HepG2 (cell line): ENCODE data around the gene GPR179. TPM values are rescaled to one million over a fixed set of nuclear protein-coding genes. Genes with fewer than 3 reads are reported as not detected.

ENCODE experiments used
- ATAC-seq: fragments of 200-7000 bp; cut with Tn5 transposase; 3 replicates; pipeline ENCODE4 v1.9.1; 2020; ENCODE audit warnings: mild to moderate bottlenecking, moderate library complexity
- BruUV-seq: library from RNA; stranded (reverse); fragments of 400-500 nt; replicated peaks from 2 replicates; lab custom pipeline; 2021; lab: Mats Ljungman, UMichigan
- CTCF ChIA-PET: fragments of 300-600 bp; formaldehyde crosslinking; extraction: SDS; loops from one replicate; lab custom pipeline; 2021; ENCODE audit warnings: low total read pairs, inconsistent platforms, low intra/inter-chr PET ratio; lab: Yijun Ruan, JAX
- POLR2A ChIA-PET: fragments of 350-600 bp; sonication (Branson Sonifier 250); formaldehyde crosslinking; loops from one replicate; lab custom pipeline; 2020; ENCODE audit warnings: antibody characterized with exemption, inconsistent platforms; lab: Yijun Ruan, JAX
- DNase-seq: peaks from one replicate; pipeline ENCODE4 v3.0.0-alpha.2; 2015; ENCODE audit warnings: low spot score
- FAIRE-seq: peaks from 3 replicates; lab custom pipeline; 2011; peaks lifted over from hg19 to GRCh38; lab: Jason Lieb, UNC
- H2AFZ ChIP-seq: one replicate; pipeline ENCODE4 v1.6.1; 2011; ENCODE audit warnings: low read length, inconsistent platforms
- H3K27ac ChIP-seq: fragments of 300-600 bp; 3 replicates; pipeline ENCODE4 v1.8.0; 2011; ENCODE audit warnings: mixed run types, mild to moderate bottlenecking, mixed read lengths, low read length, inconsistent platforms; ENCODE audit not compliant: insufficient read depth; ENCODE audit errors: extremely low read length
- H3K27me3 ChIP-seq, 2 experiments: fragments of 200-600 bp in 1 of 2; 2 replicates in 1 of 2; 3 replicates in 1 of 2; pipeline versions ENCODE4 v1.6.0 to v1.8.0; 2011; ENCODE audit warnings: low read length in 2 of 2, mild to moderate bottlenecking in 2 of 2, moderate library complexity in 2 of 2, inconsistent platforms in 1 of 2; ENCODE audit not compliant: insufficient read depth in 2 of 2, control insufficient read depth in 1 of 2
- H3K36me3 ChIP-seq, 2 experiments: fragments of 200-600 bp in 1 of 2; replicated peaks in 1 of 2; 2 replicates in 1 of 2; 3 replicates in 1 of 2; pipeline versions ENCODE4 v1.5.1 to v1.8.0; 2011; ENCODE audit warnings: low read length in 2 of 2, inconsistent platforms in 1 of 2; ENCODE audit not compliant: insufficient read depth in 2 of 2, control insufficient read depth in 1 of 2
- H3K4me1 ChIP-seq: 2 replicates; pipeline ENCODE4 v1.5.1; 2012; ENCODE audit warnings: low read length, inconsistent platforms; ENCODE audit not compliant: insufficient read depth
- H3K4me2 ChIP-seq: 2 replicates; pipeline ENCODE4 v1.6.0; 2011; ENCODE audit warnings: low read depth, low read length, inconsistent platforms
- H3K4me3 ChIP-seq, 3 experiments: fragments of 200-600 bp in 1 of 3; sonication (generic), shearing (Covaris generic) in 1 of 3; replicated peaks in 1 of 3; 2 replicates each; pipeline ENCODE4 v1.5.1; 2011 to 2016; ENCODE audit warnings: low read length in 3 of 3, inconsistent platforms in 2 of 3, low read depth in 2 of 3, mild to moderate bottlenecking in 2 of 3, control low read depth in 1 of 3, mixed read lengths in 1 of 3; ENCODE audit not compliant: insufficient read depth in 1 of 3
- H3K79me2 ChIP-seq: one replicate; pipeline ENCODE4 v1.6.1; 2011; ENCODE audit warnings: low read length, inconsistent platforms; ENCODE audit not compliant: insufficient read depth
- H3K9ac ChIP-seq: 2 replicates; pipeline ENCODE4 v1.6.0; 2011; ENCODE audit warnings: mild to moderate bottlenecking, low read depth, low read length, inconsistent platforms; ENCODE audit not compliant: insufficient read depth
- H3K9me3 ChIP-seq: 2 replicates; pipeline ENCODE4 v1.5.1; 2012; ENCODE audit warnings: mild to moderate bottlenecking, low read length
- H4K20me1 ChIP-seq: 2 replicates; pipeline ENCODE4 v1.6.0; 2011; ENCODE audit warnings: inconsistent platforms, mild to moderate bottlenecking, low read length, moderate library complexity; ENCODE audit not compliant: insufficient read depth
- ARID2 ChIP-seq: sonication (generic); formaldehyde crosslinking; IDR thresholded peaks from 2 replicates; pipeline ENCODE4 v1.8.1; 2022; ENCODE audit warnings: mild to moderate bottlenecking, missing genetic modification reagents, borderline replicate concordance
- BRF2 ChIP-seq: sonication (generic); formaldehyde crosslinking; IDR thresholded peaks from 2 replicates; pipeline ENCODE4 v1.8.1; 2022; ENCODE audit warnings: mild to moderate bottlenecking, missing genetic modification reagents
- CBX1 ChIP-seq: IDR thresholded peaks from one replicate; pipeline ENCODE4 v1.6.1; 2016; ENCODE audit warnings: antibody characterized with exemption, low read depth
- CHD2 ChIP-seq: IDR thresholded peaks from 2 replicates; pipeline ENCODE4 v1.6.1; 2011; ENCODE audit warnings: low read depth, low read length, improper control_type of control experiment
- CREM ChIP-seq, 2 experiments: sonication (generic) in 1 of 2; formaldehyde crosslinking in 1 of 2; IDR thresholded peaks; 2 replicates each; pipeline versions ENCODE4 v1.4.0 to v1.6.1; 2016 to 2020; ENCODE audit warnings: antibody characterized with exemption in 1 of 2, mild to moderate bottlenecking in 1 of 2, missing genetic modification reagents in 1 of 2
- E2F1 ChIP-seq: sonication (generic); formaldehyde crosslinking; IDR thresholded peaks from 2 replicates; pipeline ENCODE4 v1.5.0; 2020; ENCODE audit warnings: missing genetic modification reagents
- E2F2 ChIP-seq: sonication (generic); formaldehyde crosslinking; IDR thresholded peaks from 2 replicates; pipeline ENCODE4 v1.4.0; 2020; ENCODE audit warnings: missing genetic modification reagents, borderline replicate concordance
- FOSL2 ChIP-seq: sonication (generic); formaldehyde crosslinking; IDR thresholded peaks from 2 replicates; pipeline ENCODE4 v1.4.0; 2020; ENCODE audit warnings: missing genetic modification reagents
- HCFC1 ChIP-seq: fragments of 150-350 bp; IDR thresholded peaks from 2 replicates; pipeline ENCODE4 v1.6.1; 2014; ENCODE audit warnings: low read depth, low read length
- KMT2A ChIP-seq: sonication (generic); formaldehyde crosslinking; IDR thresholded peaks from 2 replicates; pipeline ENCODE4 v1.4.0; 2020; ENCODE audit warnings: missing genetic modification reagents
- MLXIP ChIP-seq: sonication (generic); formaldehyde crosslinking; IDR thresholded peaks from 2 replicates; pipeline ENCODE4 v1.9.0; 2021; ENCODE audit warnings: missing genetic modification reagents, borderline replicate concordance
- NCOA2 ChIP-seq: sonication (generic); formaldehyde crosslinking; IDR thresholded peaks from 2 replicates; pipeline ENCODE4 v1.8.0; 2022; ENCODE audit warnings: inconsistent platforms
- SNAPC2 ChIP-seq: sonication (generic); formaldehyde crosslinking; IDR thresholded peaks from 2 replicates; pipeline ENCODE4 v1.8.1; 2022; ENCODE audit warnings: mild to moderate bottlenecking, missing genetic modification reagents
- THRA ChIP-seq: sonication (generic); formaldehyde crosslinking; IDR thresholded peaks from 2 replicates; pipeline ENCODE4 v1.4.0; 2020; ENCODE audit warnings: missing genetic modification reagents, borderline replicate concordance
- ZEB1 ChIP-seq: IDR thresholded peaks from 2 replicates; pipeline ENCODE4 v1.6.1; 2012; ENCODE audit warnings: mild to moderate bottlenecking, low read depth, inconsistent platforms; ENCODE audit not compliant: insufficient replicate concordance
- ZNF256 ChIP-seq: sonication (generic); formaldehyde crosslinking; conservative IDR thresholded peaks from 2 replicates; pipeline ENCODE4 v1.4.0; 2020; ENCODE audit warnings: missing genetic modification reagents
- ZNF777 ChIP-seq: sonication (generic); formaldehyde crosslinking; IDR thresholded peaks from 2 replicates; pipeline ENCODE4 v1.4.0; 2020; ENCODE audit warnings: missing genetic modification reagents
- ZSCAN21 ChIP-seq: sonication (generic); formaldehyde crosslinking; IDR thresholded peaks from 2 replicates; pipeline ENCODE4 v1.8.0; 2022; ENCODE audit warnings: mild to moderate bottlenecking, missing genetic modification reagents, moderate library complexity, borderline replicate concordance
- WGBS: methylation state at CpG from one replicate; pipeline ENCODE4 v1.1.6; 2017; ENCODE audit warnings: low lambda C conversion rate; 5-methylcytosine and 5-hydroxymethylcytosine counted together
- in situ Hi-C: cut with HindIII; loops from 2 replicates; pipeline ENCODE4 v1.10.0; 2017; ENCODE audit warnings: low pct_unique_long_range_greater_than_20kb; ENCODE audit not compliant: extremely low pct_ligation_motif_present
- intact Hi-C: fragments of 100-400 bp; cut with micrococcal nuclease; formaldehyde crosslinking; loops from one replicate; pipeline ENCODE4 v1.10.0; 2022; ENCODE audit not compliant: unreplicated experiment
- polyA plus RNA-seq, 8 experiments: library from polyadenylated mRNA; depleted of rRNA in 3 of 8; stranded (reverse) in 7 of 8; unstranded in 1 of 8; fragments of >200 nt; fragmentation: Illumina TruSeq in 4 of 8; extraction: Trizol in 4 of 8; gene quantifications; 2 replicates each; pipeline versions ENCODE4 v1.2.1 to v1.2.3, GENCODE V29; 2011 to 2016; ENCODE audit warnings: low read depth in 4 of 8, missing spikeins in 1 of 8, mixed read lengths in 1 of 8; ENCODE audit not compliant: insufficient read depth in 1 of 8
- total RNA-seq, 5 experiments: library from RNA; depleted of rRNA; stranded (reverse); fragments of >200 nt; fragmentation: Illumina TruSeq; extraction: Trizol; gene quantifications; 2 replicates each; pipeline ENCODE4 v1.2.3, GENCODE V29; 2016; ENCODE audit warnings: low read depth in 1 of 5

Gene GPR179
- total and polyA plus RNA-seq, 2 of the 13 experiments (the other 11 are each of a cell fraction or from before 2014, with no cell fraction given): 0.03 TPM; not detected in 1

GRCh38 chr17:38338053-38338452, 5.7 kb downstream of the GPR179 start:
- Histone ChIP-seq H3K4me3 (no peak overlapping the region), H3K9ac (no peak overlapping the region), H3K9me3 (no peaks in the 10 kb centered on the region), H3K36me3 (no peaks in the 10 kb centered on the region), H3K79me2 (no peaks in the 10 kb centered on the region), H3K4me1 (peaks cover 6% of the 10 kb centered on the region; the same call in 1 of the 2 replicates), H3K4me2 (no peak overlapping the region), H2AFZ (no peak overlapping the region), H3K27ac (no peak overlapping the region), H3K27me3 (peaks cover 13 to 55% of the 10 kb centered on the region in 2 experiments; a peak in 4 of 5 replicates), H4K20me1 (no peaks in the 10 kb centered on the region)
- ChIA-PET POLR2A (interaction anchor here (1.1 to 1.5 kb wide), 2 partner anchors 11 to 77 kb away, joined by 3 to 5 read pairs; no protein-coding TSS in a partner anchor), CTCF (no interaction called here)
- FAIRE-seq (no peak), DNase-seq (no peak), ATAC-seq (no peak)
- no TSS peak for BruUV-seq
- intact Hi-C loops: no loop called here
- in situ Hi-C loops: loop anchor here (5.0 kb wide), 1 partner anchor 154 kb away; no protein-coding TSS in a partner anchor
- WGBS: 3% methylated on average over 4 of the region's 5 CpGs
- TF ChIP-seq E2F2 (CRISPR knock-in tag): no peak
- no peak for TF ChIP-seq ZEB1
- no peak for TF ChIP-seq MLXIP (CRISPR knock-in tag)
- TF ChIP-seq CHD2: no peak
- no peak for TF ChIP-seq SNAPC2
- TF ChIP-seq HCFC1: no peak
- TF ChIP-seq NCOA2 (CRISPR knock-in tag): no peak
- TF ChIP-seq CREM (IDR thresholded peaks at IDR 0.05): no peak
- TF ChIP-seq CREM (CRISPR knock-in tag; IDR thresholded peaks at IDR 0.05): no peak
- no peak for TF ChIP-seq BRF2 (CRISPR knock-in tag)
- TF ChIP-seq KMT2A (CRISPR knock-in tag): no peak
- no peak for TF ChIP-seq FOSL2 (CRISPR knock-in tag)
- TF ChIP-seq ZSCAN21: no peak
- TF ChIP-seq ARID2 (CRISPR knock-in tag): no peak
- no peak for TF ChIP-seq ZNF256 (CRISPR knock-in tag)
- no peak for TF ChIP-seq CBX1
- no peak for TF ChIP-seq E2F1 (CRISPR knock-in tag)
- no peak for TF ChIP-seq ZNF777
- TF ChIP-seq THRA (CRISPR knock-in tag): no peak
